HG02938 (cell line): ENCODE data around the gene CNNM3.
"Not testable (repeated sequence)": the region's sequence is repeated elsewhere in the genome, so short reads cannot be mapped to it uniquely, and the experiment has no call there.

Experiments
- ATAC-seq: cut with Tn5 transposase; IDR thresholded peaks from one replicate; pipeline ENCODE4 v1.9.1; 2021; ENCODE audit warnings: mild to moderate bottlenecking, moderate library complexity; ENCODE audit not compliant: unreplicated experiment

CNNM3 gene

DNA sequence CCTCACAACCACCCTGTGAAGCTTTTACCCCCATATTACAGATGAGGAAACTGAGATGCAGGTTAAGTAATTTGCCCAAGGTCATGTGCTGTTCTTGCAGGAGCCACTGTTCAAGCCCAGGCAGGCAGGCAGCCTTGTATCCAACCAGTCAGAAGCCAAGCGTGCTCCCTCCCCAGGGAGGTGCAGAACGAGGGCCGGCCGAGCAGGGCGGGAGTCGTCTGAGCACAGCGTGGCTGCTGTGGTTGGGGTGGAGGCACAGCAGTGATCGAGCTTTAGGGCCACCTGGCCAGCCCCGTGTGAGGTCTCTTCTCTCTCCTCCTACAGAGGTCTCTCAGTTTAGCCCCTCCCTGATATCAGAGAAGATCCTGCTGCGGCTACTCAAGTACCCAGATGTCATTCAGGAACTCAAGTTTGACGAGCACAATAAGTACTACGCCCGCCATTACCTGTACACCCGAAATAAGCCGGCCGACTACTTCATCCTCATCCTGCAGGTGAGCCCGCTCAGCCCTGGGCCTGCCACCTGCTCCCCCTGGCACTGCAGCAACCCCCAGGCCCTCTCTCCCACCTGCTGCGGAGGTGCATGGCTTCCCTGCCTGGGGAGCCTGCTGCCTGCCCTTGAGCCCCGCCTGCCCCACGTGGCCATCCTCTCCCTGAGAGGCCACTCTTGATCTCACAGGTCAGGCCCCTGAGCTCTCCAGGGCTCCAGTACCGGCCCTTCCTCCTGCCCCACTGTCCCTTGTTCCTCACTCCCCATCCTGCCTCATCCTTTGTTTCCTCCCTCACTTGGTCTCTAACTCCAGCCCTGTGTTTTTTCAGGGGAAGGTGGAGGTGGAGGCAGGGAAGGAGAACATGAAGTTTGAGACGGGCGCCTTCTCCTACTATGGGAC, 17.1 kb upstream of the CNNM3 start:
- no peak for ATAC-seq

GRCh38 chr2:96799623-96799935, 16.5 kb upstream of the CNNM3 start:
- ATAC-seq: no peak

DNA sequence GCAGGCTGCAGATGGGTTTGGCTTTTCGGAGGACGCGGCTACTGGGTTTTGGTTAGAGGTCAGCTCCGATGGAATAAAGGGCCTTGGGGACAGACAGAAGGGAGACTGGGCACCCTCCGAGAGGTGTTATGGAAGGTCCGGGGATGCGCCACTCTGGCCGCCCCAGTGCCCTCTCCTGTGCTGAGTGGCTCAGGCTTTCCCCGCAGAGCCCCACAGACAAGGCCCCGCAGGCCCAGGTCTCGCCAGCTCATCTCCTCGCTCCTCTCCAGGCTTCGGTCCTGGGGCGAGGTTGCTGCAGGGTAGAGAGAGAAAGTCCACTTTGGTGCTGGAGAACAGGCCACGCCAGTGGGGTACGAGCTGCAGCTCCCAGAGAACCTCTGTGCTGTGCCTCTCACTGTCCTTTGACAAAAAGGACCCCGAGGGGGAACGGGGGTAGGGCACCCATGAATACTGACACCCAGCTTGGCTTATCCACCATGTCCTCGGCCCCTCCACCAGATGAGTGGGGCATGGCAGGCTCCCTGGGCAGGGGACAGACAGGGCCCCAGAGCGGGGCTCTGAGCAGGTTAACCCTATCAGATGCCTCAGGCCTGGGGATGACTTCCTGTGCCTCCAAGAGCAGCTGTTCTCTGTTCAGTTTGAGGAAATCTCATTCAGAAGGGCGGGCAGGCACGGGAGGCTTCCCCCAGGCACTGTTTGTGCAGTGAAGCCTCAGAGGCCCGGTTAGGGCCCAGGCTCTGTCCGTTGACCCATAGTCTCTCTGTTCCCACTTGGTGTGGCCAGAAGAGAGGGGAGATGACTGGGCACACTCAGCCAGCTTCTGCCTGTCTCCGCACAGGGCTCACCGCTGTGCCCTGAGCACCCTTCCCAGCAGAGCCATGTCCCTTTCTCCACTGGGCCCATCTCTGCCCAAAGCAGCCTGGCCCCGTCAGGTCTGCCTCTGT, 15.7 kb upstream of the CNNM3 start:
- ATAC-seq: peak; percentile 23

DNA sequence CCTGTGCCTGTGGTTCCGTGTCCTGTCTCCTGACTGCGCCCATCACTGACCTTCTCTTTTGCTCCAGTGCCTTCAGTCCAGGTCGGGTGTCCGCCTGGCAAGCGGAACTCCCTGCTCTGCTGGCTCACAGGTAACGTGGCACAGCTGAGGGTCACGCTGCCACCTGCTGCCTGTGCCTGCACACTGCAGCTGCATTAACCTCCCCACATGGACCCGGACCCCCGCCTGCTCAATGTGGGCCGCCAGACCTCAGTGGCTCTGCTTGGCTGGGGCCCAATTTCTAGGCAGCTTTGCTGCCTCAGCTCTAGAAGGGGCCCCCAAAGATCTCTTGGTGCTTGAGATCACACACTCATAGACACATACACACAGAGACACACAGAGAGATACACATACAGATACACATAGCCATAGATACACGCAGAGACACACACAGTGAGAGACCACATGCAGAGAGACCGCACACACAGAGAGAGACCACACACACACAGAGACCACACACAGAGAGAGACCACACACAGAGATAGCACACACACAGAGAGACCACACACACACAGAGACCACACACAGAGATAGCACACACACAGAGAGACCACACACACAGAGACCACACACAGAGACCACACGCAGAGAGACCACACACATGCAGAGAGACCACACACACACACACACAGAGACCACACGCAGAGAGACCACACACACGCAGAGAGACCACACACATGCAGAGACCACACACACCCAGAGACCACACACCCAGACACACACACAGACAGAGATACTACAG, 14.9 kb upstream of the CNNM3 start:
- peak; percentile 76 for ATAC-seq

DNA sequence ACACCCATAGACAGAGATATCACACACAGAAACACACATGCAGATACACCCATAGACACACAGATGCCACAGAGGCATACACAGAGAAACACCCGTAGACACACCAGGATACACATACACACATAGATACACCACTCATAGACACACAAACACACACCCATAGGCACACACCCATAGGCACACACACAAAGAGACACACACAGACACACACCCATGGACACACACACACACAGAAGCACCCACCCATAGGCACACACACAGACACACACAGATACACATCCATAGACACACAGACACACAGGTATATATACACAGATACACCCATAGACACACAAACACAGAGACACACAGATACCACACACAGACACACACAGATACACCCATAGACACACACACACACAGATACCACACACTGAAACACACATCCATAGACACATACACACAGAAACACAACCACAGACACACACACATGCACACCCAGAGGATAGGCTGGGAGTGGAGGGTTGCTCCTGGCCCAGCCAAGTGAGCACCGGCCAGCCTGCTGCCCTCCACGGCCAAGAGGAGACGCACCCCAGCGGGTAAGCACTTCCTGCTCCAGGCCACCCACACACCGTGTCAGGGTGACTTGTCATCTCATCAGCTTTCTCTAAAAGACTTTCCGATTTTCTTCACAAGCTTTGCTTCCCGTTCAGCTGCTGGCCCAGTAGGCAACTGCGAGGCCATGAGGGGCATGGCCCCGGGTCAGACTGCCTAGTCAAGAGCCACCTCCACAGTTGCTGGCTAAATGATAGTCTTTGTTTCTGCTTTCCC, 14.1 kb upstream of the CNNM3 start:
- ATAC-seq: no peak

- ATAC-seq: no peak
These were observed 13.3 kb upstream of the CNNM3 start for GRCh38 chr2:96802721-96803120.

DNA sequence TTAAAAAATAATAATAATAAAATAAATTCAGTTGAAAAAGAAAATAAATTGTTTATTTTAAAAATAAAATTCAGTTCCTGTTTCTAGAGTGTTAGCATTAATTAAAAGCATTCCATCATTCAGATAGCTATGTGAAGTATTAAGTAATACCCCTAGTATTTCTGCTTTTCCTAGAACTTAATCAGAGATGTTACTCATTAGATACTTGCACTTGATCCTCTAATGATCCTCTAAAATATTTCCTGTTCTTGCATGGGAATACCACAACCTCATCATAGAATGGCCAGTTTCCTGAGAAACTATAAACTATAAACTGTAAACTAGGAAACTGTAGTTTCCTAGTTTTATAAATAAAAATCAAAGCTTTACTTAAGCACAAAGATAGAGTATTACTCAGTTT, 11.1 kb upstream of the CNNM3 start:
- ATAC-seq: no peak

DNA sequence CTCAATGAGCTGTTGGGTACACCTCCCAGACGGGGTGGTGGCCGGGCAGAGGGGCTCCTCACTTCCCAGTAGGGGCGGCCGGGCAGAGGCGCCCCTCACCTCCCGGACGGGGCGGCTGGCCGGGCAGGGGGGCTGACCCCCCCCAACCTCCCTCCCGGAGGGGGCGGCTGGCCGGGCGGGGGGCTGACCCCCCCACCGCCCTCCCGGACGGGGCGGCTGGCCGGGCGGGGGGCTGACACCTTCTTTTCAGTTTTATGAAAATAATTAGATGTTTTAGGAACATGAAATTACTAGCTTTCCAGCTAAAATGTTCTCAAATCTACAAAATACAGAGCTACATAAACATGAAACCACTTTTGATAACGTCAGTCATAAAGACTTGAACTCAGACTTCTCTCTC, 10.1 kb upstream of the CNNM3 start:
- not testable (repeated sequence) for ATAC-seq

GRCh38 chr2:96806468-96807126, 9.5 kb upstream of the CNNM3 start:
- peak; percentile 64 for ATAC-seq

DNA sequence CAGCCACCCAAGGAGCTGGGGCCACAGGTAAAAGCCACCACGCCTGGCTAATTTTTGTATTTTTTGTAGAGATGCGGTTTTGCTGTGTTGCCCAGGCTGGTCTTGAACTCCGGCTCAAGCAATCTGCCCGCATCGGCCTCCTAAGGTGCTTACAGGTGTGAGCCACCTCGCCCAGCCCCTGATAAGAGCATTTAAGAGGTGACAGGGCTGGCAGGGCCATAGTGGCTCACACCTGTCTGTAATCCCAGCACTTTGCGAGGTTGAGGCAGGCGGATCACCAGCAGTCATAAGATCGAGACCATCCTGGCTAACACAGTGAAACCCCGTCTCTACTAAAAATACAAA, 9.0 kb upstream of the CNNM3 start:
- no peak for ATAC-seq

DNA sequence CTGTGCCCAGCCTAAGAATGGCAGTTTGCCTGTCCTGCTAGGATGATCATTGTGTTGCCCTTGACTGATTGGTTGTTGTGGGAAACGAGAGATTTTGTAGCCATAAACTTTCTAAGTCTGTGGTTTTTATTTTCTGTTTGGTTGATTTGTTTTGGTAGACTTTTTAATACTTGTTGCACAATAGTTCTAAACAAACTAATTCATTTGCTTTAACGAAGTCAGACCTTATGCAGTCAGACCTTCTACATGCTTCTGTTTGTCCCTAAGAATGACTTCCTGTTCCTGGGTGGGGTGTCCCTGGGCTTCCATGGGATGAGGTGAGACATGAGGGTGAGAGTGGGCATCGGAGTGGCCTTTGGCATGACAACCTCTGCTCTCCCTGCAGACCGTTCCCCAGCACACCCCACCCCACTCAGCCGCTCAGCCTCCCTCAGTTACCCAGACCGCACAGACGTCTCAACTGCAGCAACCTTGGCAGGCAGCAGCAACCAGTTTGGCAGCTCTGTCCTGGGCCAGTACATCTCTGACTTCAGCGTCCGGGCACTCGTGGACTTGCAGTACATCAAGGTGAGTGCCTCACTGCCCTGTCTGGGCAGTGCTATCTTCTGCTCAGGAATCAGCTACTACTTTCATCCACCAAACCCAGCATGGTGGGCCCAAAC, 7.8 kb upstream of the CNNM3 start:
- no peak for ATAC-seq

- no peak for ATAC-seq
These were observed 6.7 kb upstream of the CNNM3 start for GRCh38 chr2:96809216-96809882.

- ATAC-seq: no peak
These were observed 5.9 kb upstream of the CNNM3 start for GRCh38 chr2:96809951-96810782.

DNA sequence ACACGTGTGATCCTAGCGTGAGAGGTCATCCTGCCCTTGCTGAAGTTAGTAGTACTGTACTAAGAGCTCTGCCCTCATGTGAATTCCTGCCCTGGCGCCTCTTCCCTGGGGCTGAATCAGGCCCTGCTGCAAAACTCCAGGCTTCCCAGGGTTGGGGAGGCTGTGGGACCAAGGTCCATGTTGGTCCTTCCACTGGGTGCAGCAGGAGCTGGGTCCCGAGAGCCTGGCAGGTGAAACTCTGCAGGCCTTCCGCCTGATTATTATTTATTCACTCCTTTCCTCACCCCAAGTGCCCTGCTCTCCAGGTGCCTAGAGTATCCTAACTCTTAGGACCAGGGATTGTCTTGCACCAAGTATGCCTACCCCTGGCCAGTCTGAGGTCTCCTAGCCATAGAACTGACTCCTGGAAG, 5.3 kb upstream of the CNNM3 start:
- no peak for ATAC-seq

- no peak for ATAC-seq
These were observed 4.2 kb upstream of the CNNM3 start for GRCh38 chr2:96811917-96812316.

GRCh38 chr2:96813656-96814055, 2.4 kb upstream of the CNNM3 start:
- no peak for ATAC-seq

- peak; percentile 11 for ATAC-seq
These were observed 542 bp upstream of the CNNM3 start for GRCh38 chr2:96815326-96816126.
